Activated T-cell treated with anti-CD3 and anti-CD28 coated beads, Interleukin-2, amount 50 U/mL, for 4 hours (primary cell): ENCODE measurements around the gene MPHOSPH8. TPM values are rescaled to one million over a fixed set of nuclear protein-coding genes. Genes with fewer than 3 reads are reported as not detected.
A peak's percentile ranks its signal among the peaks of the same experiment; 100 is the strongest.
"Not testable (repeated sequence)": the region's sequence is repeated elsewhere in the genome, so short reads cannot be mapped to it uniquely, and the experiment has no call there.

Source experiments
- ATAC-seq, 2 donors: fragments of 200-7000 bp; cut with Tn5 transposase; one replicate each; pipeline ENCODE4 v1.10.0; 2021
- DNase-seq: peaks from one replicate; pipeline ENCODE4 v3.0.0-alpha.2; 2020
- H3K27me3 Mint-ChIP-seq: one replicate; pipeline ENCODE4 v1.8.0; 2021; ENCODE audit warnings: low read depth, mixed read lengths
- H3K36me3 Mint-ChIP-seq: one replicate; pipeline ENCODE4 v1.8.0; 2022; ENCODE audit warnings: mixed read lengths; ENCODE audit not compliant: insufficient read depth
- H3K4me1 Mint-ChIP-seq: one replicate; pipeline ENCODE4 v1.8.0; 2021; ENCODE audit warnings: low read depth, mixed read lengths
- H3K4me3 Mint-ChIP-seq: one replicate; pipeline ENCODE4 v1.8.0; 2021; ENCODE audit warnings: mild to moderate bottlenecking, moderate library complexity, mixed read lengths
- H3K9me3 Mint-ChIP-seq: one replicate; pipeline ENCODE4 v1.8.0; 2021; ENCODE audit warnings: mixed read lengths
- total RNA-seq, 3 donors: library from RNA; stranded (reverse); gene quantifications; one replicate each; pipeline ENCODE4 v1.2.1, GENCODE V29; 2021

Gene MPHOSPH8
- total RNA-seq, 3 donors from 2014 or later = 26.6 to 30.3 (median 29.9) TPM

GRCh38 chr13:19606152-19606551 lies 27.3 kb upstream of the MPHOSPH8 start:
- DNase-seq (no peak), ATAC-seq (no peak)
- Mint-ChIP-seq H3K27me3 (peaks cover 39% of the 10 kb centered on the region), H3K9me3 (peaks cover 6% of the 10 kb centered on the region), H3K4me3 (no peak overlapping the region), H3K36me3 (no peaks in the 10 kb centered on the region), H3K4me1 (no peaks in the 10 kb centered on the region)

GRCh38 chr13:19606737-19607136 lies 26.7 kb upstream of the MPHOSPH8 start:
- Mint-ChIP-seq H3K9me3 (peaks cover 6% of the 10 kb centered on the region), H3K4me3 (no peak overlapping the region), H3K4me1 (no peaks in the 10 kb centered on the region), H3K27me3 (peaks cover 35% of the 10 kb centered on the region), H3K36me3 (no peaks in the 10 kb centered on the region)
- DNase-seq (no peak), ATAC-seq (no peak)

GRCh38 chr13:19607523-19608078 lies 25.9 kb upstream of the MPHOSPH8 start:
- no peak for ATAC-seq
- DNase-seq = no peak
- Mint-ChIP-seq H3K4me3 (no peak overlapping the region), H3K4me1 (no peaks in the 10 kb centered on the region), H3K9me3 (peaks cover 6% of the 10 kb centered on the region), H3K36me3 (no peaks in the 10 kb centered on the region), H3K27me3 (peaks cover 31% of the 10 kb centered on the region)

DNA sequence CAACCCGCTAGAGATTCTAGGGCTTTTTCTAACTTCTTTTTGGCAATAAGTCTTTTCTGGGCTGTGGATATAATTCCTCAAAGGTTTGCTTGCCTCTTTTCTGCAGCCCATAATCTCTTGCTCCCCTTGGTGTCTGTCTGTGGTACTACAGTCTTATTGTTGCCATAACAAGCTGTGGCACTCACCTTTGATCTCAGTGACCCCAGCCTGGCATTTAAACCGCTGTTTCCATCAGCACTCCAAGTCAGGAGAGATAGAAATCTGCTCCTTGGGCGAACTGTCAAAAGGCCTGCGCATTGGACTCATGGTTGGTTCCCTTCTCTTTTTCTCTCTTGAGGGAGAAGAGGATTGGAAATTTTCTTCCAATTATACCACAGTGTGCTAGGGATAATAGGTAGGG lies 14.5 kb upstream of the MPHOSPH8 start:
- Mint-ChIP-seq H3K27me3 (peaks cover 28% of the 10 kb centered on the region), H3K4me3 (no peak overlapping the region), H3K4me1 (no peaks in the 10 kb centered on the region), H3K9me3 (peaks cover 8% of the 10 kb centered on the region), H3K36me3 (no peaks in the 10 kb centered on the region)
- no peak for ATAC-seq
- no peak for DNase-seq

- H3K4me3 Mint-ChIP-seq = no peak overlapping the region
- DNase-seq (no peak), ATAC-seq (no peak)
- H3K4me1 Mint-ChIP-seq = no peaks in the 10 kb centered on the region
- peaks cover 8% of the 10 kb centered on the region for H3K9me3 Mint-ChIP-seq
- H3K36me3 Mint-ChIP-seq = no peaks in the 10 kb centered on the region
- H3K27me3 Mint-ChIP-seq = peaks cover 25% of the 10 kb centered on the region
Observed at GRCh38 chr13:19622193-19622592, 11.3 kb upstream of the MPHOSPH8 start.

- Mint-ChIP-seq H3K27me3 (peaks cover 20% of the 10 kb centered on the region), H3K4me3 (no peak overlapping the region), H3K4me1 (no peaks in the 10 kb centered on the region), H3K9me3 (no peaks in the 10 kb centered on the region), H3K36me3 (no peaks in the 10 kb centered on the region)
- ATAC-seq (no peak), DNase-seq (no peak)
Observed at GRCh38 chr13:19624265-19624664, 9.2 kb upstream of the MPHOSPH8 start.

DNA sequence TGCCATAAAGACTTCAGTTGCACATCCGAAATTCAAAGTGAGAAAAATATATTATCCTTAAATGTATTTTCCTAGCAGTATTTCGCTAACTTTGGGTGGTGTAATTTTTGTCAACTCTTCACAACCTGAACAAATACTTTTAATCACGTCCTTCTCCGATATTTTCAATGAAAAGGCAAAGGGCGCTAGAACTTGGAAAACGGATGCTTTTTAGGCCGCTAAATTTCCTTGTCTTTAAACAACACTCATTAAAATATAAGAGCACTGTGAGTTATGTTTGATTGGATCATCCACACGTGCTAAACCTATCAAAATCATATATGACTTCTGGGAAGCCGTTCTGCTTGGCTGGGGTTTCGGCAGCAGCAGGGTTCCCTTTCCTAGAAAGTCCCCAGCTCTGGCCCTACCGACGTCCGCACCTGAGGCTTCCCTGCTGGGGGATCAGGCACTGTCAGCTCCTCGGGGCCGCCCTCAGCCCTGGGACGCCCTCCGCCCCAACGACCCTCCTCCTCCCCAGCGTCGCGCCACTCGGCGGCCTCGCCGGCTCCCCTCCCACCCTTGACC lies 462 bp upstream of the MPHOSPH8 start:
- Mint-ChIP-seq H3K27me3 (no peaks in the 10 kb centered on the region), H3K9me3 (peaks cover 4% of the 10 kb centered on the region), H3K4me1 (peaks cover 27% of the 10 kb centered on the region), H3K4me3 (peak overlapping the region; percentile 100), H3K36me3 (peaks cover 3% of the 10 kb centered on the region)
- no peak for ATAC-seq
- DNase-seq = no peak

GRCh38 chr13:19634256-19634740 lies 839 bp downstream of the MPHOSPH8 start:
- no peaks in the 10 kb centered on the region for H3K27me3 Mint-ChIP-seq
- ATAC-seq (no peak), DNase-seq (no peak)
- peaks cover 3% of the 10 kb centered on the region for H3K36me3 Mint-ChIP-seq
- peak overlapping the region; percentile 100 for H3K4me3 Mint-ChIP-seq
- H3K4me1 Mint-ChIP-seq = peaks cover 35% of the 10 kb centered on the region
- H3K9me3 Mint-ChIP-seq = peaks cover 4% of the 10 kb centered on the region

- Mint-ChIP-seq H3K4me1 (peaks cover 46% of the 10 kb centered on the region), H3K4me3 (peak overlapping the region; percentile 100)
- not testable (repeated sequence) for H3K9me3 Mint-ChIP-seq, H3K27me3 Mint-ChIP-seq, ATAC-seq, DNase-seq, H3K36me3 Mint-ChIP-seq
Observed at GRCh38 chr13:19635926-19636325, 2.5 kb downstream of the MPHOSPH8 start.

GRCh38 chr13:19643652-19644051 lies 10.2 kb downstream of the MPHOSPH8 start:
- H3K27me3 Mint-ChIP-seq = no peaks in the 10 kb centered on the region
- ATAC-seq = no peak
- no peak overlapping the region for H3K4me3 Mint-ChIP-seq
- peaks cover 27% of the 10 kb centered on the region for H3K36me3 Mint-ChIP-seq
- no peaks in the 10 kb centered on the region for H3K9me3 Mint-ChIP-seq
- DNase-seq = no peak
- H3K4me1 Mint-ChIP-seq = peaks cover 36% of the 10 kb centered on the region

DNA sequence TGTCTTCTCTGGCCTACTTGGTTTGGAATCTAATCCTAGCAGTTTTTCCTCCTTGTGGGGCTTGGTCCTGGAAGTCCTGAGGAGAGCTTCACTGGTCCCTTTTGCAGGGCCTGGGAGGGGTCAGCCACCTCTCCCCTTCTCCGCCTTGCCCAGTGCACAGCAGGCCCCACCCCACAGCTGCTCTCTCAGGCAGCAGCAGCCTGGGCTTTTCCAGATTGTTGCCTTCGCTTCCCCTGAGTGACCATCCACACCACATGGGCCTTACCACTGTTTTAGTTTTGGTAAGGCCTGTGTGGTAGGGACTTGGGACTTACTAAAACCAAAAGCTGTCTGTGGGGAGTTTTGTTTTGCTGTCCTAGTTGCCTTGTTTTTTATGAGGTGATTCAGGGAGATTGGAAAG lies 11.5 kb downstream of the MPHOSPH8 start:
- ATAC-seq = no peak
- DNase-seq = no peak
- H3K36me3 Mint-ChIP-seq = peaks cover 31% of the 10 kb centered on the region
- no peaks in the 10 kb centered on the region for H3K27me3 Mint-ChIP-seq
- H3K4me3 Mint-ChIP-seq = no peak overlapping the region
- no peaks in the 10 kb centered on the region for H3K9me3 Mint-ChIP-seq
- H3K4me1 Mint-ChIP-seq = peaks cover 28% of the 10 kb centered on the region

- DNase-seq (no peak), ATAC-seq (no peak)
- no peaks in the 10 kb centered on the region for H3K9me3 Mint-ChIP-seq
- peaks cover 20% of the 10 kb centered on the region for H3K4me1 Mint-ChIP-seq
- H3K36me3 Mint-ChIP-seq = peaks cover 39% of the 10 kb centered on the region
- no peaks in the 10 kb centered on the region for H3K27me3 Mint-ChIP-seq
- H3K4me3 Mint-ChIP-seq = no peak overlapping the region
Observed at GRCh38 chr13:19646063-19646462, 12.6 kb downstream of the MPHOSPH8 start.

GRCh38 chr13:19650742-19651141 lies 17.3 kb downstream of the MPHOSPH8 start:
- peaks cover 39% of the 10 kb centered on the region for H3K36me3 Mint-ChIP-seq

GRCh38 chr13:19657872-19658591 lies 24.6 kb downstream of the MPHOSPH8 start:
- H3K27me3 Mint-ChIP-seq = no peaks in the 10 kb centered on the region
- no peaks in the 10 kb centered on the region for H3K4me1 Mint-ChIP-seq
- no peak overlapping the region for H3K4me3 Mint-ChIP-seq
- no peak for DNase-seq
- no peaks in the 10 kb centered on the region for H3K9me3 Mint-ChIP-seq
- peaks cover 37% of the 10 kb centered on the region for H3K36me3 Mint-ChIP-seq
- no peak for ATAC-seq

More at GRCh38 chr13:19650742-19651141, 17.3 kb downstream of the MPHOSPH8 start:
- H3K4me1 Mint-ChIP-seq = peaks cover 3% of the 10 kb centered on the region
- H3K9me3 Mint-ChIP-seq = no peaks in the 10 kb centered on the region
- H3K4me3 Mint-ChIP-seq = no peak overlapping the region
- ATAC-seq (no peak), DNase-seq (no peak)
- H3K27me3 Mint-ChIP-seq = no peaks in the 10 kb centered on the region

GRCh38 chr13:19658831-19659230 lies 25.4 kb downstream of the MPHOSPH8 start:
- Mint-ChIP-seq H3K36me3 (peaks cover 36% of the 10 kb centered on the region), H3K9me3 (no peaks in the 10 kb centered on the region), H3K27me3 (no peaks in the 10 kb centered on the region), H3K4me1 (no peaks in the 10 kb centered on the region), H3K4me3 (no peak overlapping the region)
- ATAC-seq = no peak
- no peak for DNase-seq
